ENCODE results near the gene MXRA7.
"Not testable (repeated sequence)": the region's sequence is repeated elsewhere in the genome, so short reads cannot be mapped to it uniquely, and the experiment has no call there.

MXRA7 gene

GRCh38 chr17:76707985-76708807 is 2.6 kb downstream of the MXRA7 start:
- peaks cover 44% of the 10 kb centered on the region for H3K4me1 ChIP-seq (ENCODE audit: control insufficient read depth, insufficient read depth, low read length)
- peak overlapping the region; percentile 3 for H3K9ac ChIP-seq (ENCODE audit: low read length)
- H3K36me3 ChIP-seq (ENCODE audit: control insufficient read depth, insufficient read depth, low read length): no peaks in the 10 kb centered on the region
- H3K4me3 ChIP-seq (ENCODE audit: low read length): peak overlapping the region; percentile 64
- no peaks in the 10 kb centered on the region for H3K27me3 ChIP-seq (ENCODE audit: control insufficient read depth, insufficient read depth, low read length)
- H3K27ac ChIP-seq (ENCODE audit: low read depth, low read length): peak overlapping the region; percentile 97

GRCh38 chr17:76706817-76707216 is 3.9 kb downstream of the MXRA7 start:
- Histone ChIP-seq H3K27ac (ENCODE audit: low read depth, low read length) (peak overlapping the region; percentile 97), H3K4me3 (ENCODE audit: low read length) (no peak overlapping the region), H3K36me3 (ENCODE audit: control insufficient read depth, insufficient read depth, low read length) (no peaks in the 10 kb centered on the region), H3K27me3 (ENCODE audit: control insufficient read depth, insufficient read depth, low read length) (no peaks in the 10 kb centered on the region), H3K9ac (ENCODE audit: low read length) (no peak overlapping the region), H3K4me1 (ENCODE audit: control insufficient read depth, insufficient read depth, low read length) (peaks cover 47% of the 10 kb centered on the region)

- Histone ChIP-seq H3K9ac (ENCODE audit: low read length) (no peak overlapping the region), H3K36me3 (ENCODE audit: control insufficient read depth, insufficient read depth, low read length) (no peaks in the 10 kb centered on the region), H3K27me3 (ENCODE audit: control insufficient read depth, insufficient read depth, low read length) (no peaks in the 10 kb centered on the region), H3K4me1 (ENCODE audit: control insufficient read depth, insufficient read depth, low read length) (peaks cover 60% of the 10 kb centered on the region), H3K4me3 (ENCODE audit: low read length) (no peak overlapping the region), H3K27ac (ENCODE audit: low read depth, low read length) (peak overlapping the region; percentile 64)
Observed at GRCh38 chr17:76704805-76705204, 6.0 kb downstream of the MXRA7 start.

- H3K9ac ChIP-seq (ENCODE audit: low read length): no peak overlapping the region
- no peak overlapping the region for H3K4me3 ChIP-seq (ENCODE audit: low read length)
- H3K4me1 ChIP-seq (ENCODE audit: control insufficient read depth, insufficient read depth, low read length): peaks cover 64% of the 10 kb centered on the region
- H3K36me3 ChIP-seq (ENCODE audit: control insufficient read depth, insufficient read depth, low read length): no peaks in the 10 kb centered on the region
- peak overlapping the region; percentile 40 for H3K27ac ChIP-seq (ENCODE audit: low read depth, low read length)
- H3K27me3 ChIP-seq (ENCODE audit: control insufficient read depth, insufficient read depth, low read length): no peaks in the 10 kb centered on the region
Observed at GRCh38 chr17:76702941-76703637, 7.7 kb downstream of the MXRA7 start.

GRCh38 chr17:76702076-76702475 is 8.7 kb downstream of the MXRA7 start:
- H3K9ac ChIP-seq (ENCODE audit: low read length): no peak overlapping the region
- peak overlapping the region; percentile 98 for H3K27ac ChIP-seq (ENCODE audit: low read depth, low read length)
- no peaks in the 10 kb centered on the region for H3K36me3 ChIP-seq (ENCODE audit: control insufficient read depth, insufficient read depth, low read length)
- H3K27me3 ChIP-seq (ENCODE audit: control insufficient read depth, insufficient read depth, low read length): no peaks in the 10 kb centered on the region
- no peak overlapping the region for H3K4me3 ChIP-seq (ENCODE audit: low read length)
- peaks cover 64% of the 10 kb centered on the region for H3K4me1 ChIP-seq (ENCODE audit: control insufficient read depth, insufficient read depth, low read length)

GRCh38 chr17:76701471-76701967 is 9.2 kb downstream of the MXRA7 start:
- H3K9ac ChIP-seq (ENCODE audit: low read length): no peak overlapping the region

GRCh38 chr17:76700617-76701470 is 9.9 kb downstream of the MXRA7 start:
- no peaks in the 10 kb centered on the region for H3K36me3 ChIP-seq (ENCODE audit: control insufficient read depth, insufficient read depth, low read length)
- no peaks in the 10 kb centered on the region for H3K27me3 ChIP-seq (ENCODE audit: control insufficient read depth, insufficient read depth, low read length)
- peaks cover 63% of the 10 kb centered on the region for H3K4me1 ChIP-seq (ENCODE audit: control insufficient read depth, insufficient read depth, low read length)
- H3K27ac ChIP-seq (ENCODE audit: low read depth, low read length): peak overlapping the region; percentile 98
- H3K4me3 ChIP-seq (ENCODE audit: low read length): peak overlapping the region; percentile 58
- H3K9ac ChIP-seq (ENCODE audit: low read length): peak overlapping the region; percentile 68

More at GRCh38 chr17:76701471-76701967, 9.2 kb downstream of the MXRA7 start:
- H3K4me3 ChIP-seq (ENCODE audit: low read length): peak overlapping the region; percentile 49
- peak overlapping the region; percentile 98 for H3K27ac ChIP-seq (ENCODE audit: low read depth, low read length)
- peaks cover 64% of the 10 kb centered on the region for H3K4me1 ChIP-seq (ENCODE audit: control insufficient read depth, insufficient read depth, low read length)
- no peaks in the 10 kb centered on the region for H3K27me3 ChIP-seq (ENCODE audit: control insufficient read depth, insufficient read depth, low read length)
- H3K36me3 ChIP-seq (ENCODE audit: control insufficient read depth, insufficient read depth, low read length): no peaks in the 10 kb centered on the region

- no peaks in the 10 kb centered on the region for H3K36me3 ChIP-seq (ENCODE audit: control insufficient read depth, insufficient read depth, low read length)
- peaks cover 62% of the 10 kb centered on the region for H3K4me1 ChIP-seq (ENCODE audit: control insufficient read depth, insufficient read depth, low read length)
- H3K4me3 ChIP-seq (ENCODE audit: low read length): peak overlapping the region; percentile 58
- no peaks in the 10 kb centered on the region for H3K27me3 ChIP-seq (ENCODE audit: control insufficient read depth, insufficient read depth, low read length)
- H3K27ac ChIP-seq (ENCODE audit: low read depth, low read length): peak overlapping the region; percentile 98
- no peak overlapping the region for H3K9ac ChIP-seq (ENCODE audit: low read length)
Observed at GRCh38 chr17:76700270-76700616, 10.5 kb downstream of the MXRA7 start.

GRCh38 chr17:76698466-76698977 is 12.2 kb downstream of the MXRA7 start:
- H3K27me3 ChIP-seq (ENCODE audit: control insufficient read depth, insufficient read depth, low read length); H3K4me3 ChIP-seq (ENCODE audit: low read length); H3K36me3 ChIP-seq (ENCODE audit: control insufficient read depth, insufficient read depth, low read length); H3K9ac ChIP-seq (ENCODE audit: low read length): not testable (repeated sequence)
- Histone ChIP-seq H3K4me1 (ENCODE audit: control insufficient read depth, insufficient read depth, low read length) (peaks cover 59% of the 10 kb centered on the region), H3K27ac (ENCODE audit: low read depth, low read length) (peak overlapping the region; percentile 98)

- Histone ChIP-seq H3K9ac (ENCODE audit: low read length) (no peak overlapping the region), H3K27me3 (ENCODE audit: control insufficient read depth, insufficient read depth, low read length) (no peaks in the 10 kb centered on the region), H3K36me3 (ENCODE audit: control insufficient read depth, insufficient read depth, low read length) (no peaks in the 10 kb centered on the region), H3K4me1 (ENCODE audit: control insufficient read depth, insufficient read depth, low read length) (peaks cover 56% of the 10 kb centered on the region), H3K27ac (ENCODE audit: low read depth, low read length) (peak overlapping the region; percentile 98), H3K4me3 (ENCODE audit: low read length) (peak overlapping the region; percentile 33)
Observed at GRCh38 chr17:76697702-76698465, 12.9 kb downstream of the MXRA7 start.

- Histone ChIP-seq H3K9ac (ENCODE audit: low read length) (no peak overlapping the region), H3K4me1 (ENCODE audit: control insufficient read depth, insufficient read depth, low read length) (peaks cover 56% of the 10 kb centered on the region)
Observed at GRCh38 chr17:76696763-76697701, 13.7 kb downstream of the MXRA7 start.

More at GRCh38 chr17:76696763-76697701, 13.7 kb downstream of the MXRA7 start:
- no peaks in the 10 kb centered on the region for H3K27me3 ChIP-seq (ENCODE audit: control insufficient read depth, insufficient read depth, low read length)
- no peaks in the 10 kb centered on the region for H3K36me3 ChIP-seq (ENCODE audit: control insufficient read depth, insufficient read depth, low read length)
- H3K4me3 ChIP-seq (ENCODE audit: low read length): no peak overlapping the region
- peak overlapping the region; percentile 98 for H3K27ac ChIP-seq (ENCODE audit: low read depth, low read length)
